Large intestine (tissue), 12 donors: ENCODE data around the gene ANKRD42. TPM values are rescaled to one million over a fixed set of nuclear protein-coding genes. Genes with fewer than 3 reads are reported as not detected.

Source experiments
- DNase-seq, 2 donors: peaks; one replicate each; pipeline versions ENCODE4 v3.0.0 to v3.0.0-alpha.2; 2013
- H3K27ac ChIP-seq: one replicate; pipeline ENCODE4 v1.5.1; 2013; ENCODE audit warnings: low read length
- H3K27me3 ChIP-seq: 2 replicates; pipeline ENCODE4 v1.6.1; 2013; ENCODE audit warnings: low read length; ENCODE audit not compliant: control insufficient read depth, insufficient read depth
- H3K36me3 ChIP-seq: 2 replicates; pipeline ENCODE4 v1.6.1; 2013; ENCODE audit warnings: low read length; ENCODE audit not compliant: control insufficient read depth, insufficient read depth
- H3K4me1 ChIP-seq: one replicate; pipeline ENCODE4 v1.6.1; 2013; ENCODE audit warnings: low read length; ENCODE audit not compliant: control insufficient read depth, insufficient read depth
- H3K4me3 ChIP-seq: one replicate; pipeline ENCODE4 v1.5.1; 2013; ENCODE audit warnings: low read length
- H3K9me3 ChIP-seq: one replicate; pipeline ENCODE4 v1.6.1; 2013; ENCODE audit warnings: mild to moderate bottlenecking, low read depth, low read length, moderate library complexity; ENCODE audit not compliant: control insufficient read depth
- WGBS: methylation state at CpG from one replicate; pipeline ENCODE4 v1.1.5; 2013; ENCODE audit warnings: low lambda C conversion rate; ENCODE audit not compliant: insufficient coverage; 5-methylcytosine and 5-hydroxymethylcytosine counted together
- long read RNA-seq, 11 donors: transcript quantifications; one replicate each; lab custom pipeline, GENCODE V29; 2026
- polyA plus RNA-seq: library from polyadenylated mRNA; unstranded; fragments of 120-200 nt; gene quantifications from one replicate; pipeline ENCODE4 v1.2.1, GENCODE V29; 2013

ANKRD42 gene
- 9.4 TPM for polyA plus RNA-seq
- long read RNA-seq, donor 1, full-length matches to known transcripts = 1 of 1 reads
- long read RNA-seq, donor 1, partial matches to known transcripts = 0 of 1 reads
- long read RNA-seq, donor 1, other reads (novel, unspliced or antisense) = 0 of 1 reads
- long read RNA-seq, donor 2, full-length matches to known transcripts = 2 of 132 reads
- long read RNA-seq, donor 2, partial matches to known transcripts = 63 of 132 reads
- long read RNA-seq, donor 2, other reads (novel, unspliced or antisense) = 67 of 132 reads
- long read RNA-seq, donor 3 = 0 reads
- long read RNA-seq, donor 4, full-length matches to known transcripts = 1 of 1 reads
- long read RNA-seq, donor 4, partial matches to known transcripts = 0 of 1 reads
- long read RNA-seq, donor 4, other reads (novel, unspliced or antisense) = 0 of 1 reads
- long read RNA-seq, donor 5 = 0 reads
- long read RNA-seq, donor 6, full-length matches to known transcripts = 2 of 56 reads
- long read RNA-seq, donor 6, partial matches to known transcripts = 19 of 56 reads
- long read RNA-seq, donor 6, other reads (novel, unspliced or antisense) = 35 of 56 reads
- long read RNA-seq, donor 7 = 0 reads
- long read RNA-seq, donor 8, full-length matches to known transcripts = 3 of 77 reads
- long read RNA-seq, donor 8, partial matches to known transcripts = 27 of 77 reads
- long read RNA-seq, donor 8, other reads (novel, unspliced or antisense) = 47 of 77 reads
- long read RNA-seq, donor 9, full-length matches to known transcripts = 1 of 1 reads
- long read RNA-seq, donor 9, partial matches to known transcripts = 0 of 1 reads
- long read RNA-seq, donor 9, other reads (novel, unspliced or antisense) = 0 of 1 reads
- long read RNA-seq, donor 10, partial matches to known transcripts = 19 of 63 reads
- long read RNA-seq, donor 10, other reads (novel, unspliced or antisense) = 44 of 63 reads
- long read RNA-seq, donor 11, full-length matches to known transcripts = 1 of 32 reads
- long read RNA-seq, donor 11, partial matches to known transcripts = 11 of 32 reads
- long read RNA-seq, donor 11, other reads (novel, unspliced or antisense) = 20 of 32 reads

GRCh38 chr11:83193315-83194280, at the start of gene ANKRD42:
ANKRD42 (plus strand) TSS chr11:83193712; CDS start chr11:83194671, 959 bp downstream.
- WGBS = no CpG with 5 or more reads among the region's 67 CpGs
- peak; percentile 95 to 97 for DNase-seq

DNA sequence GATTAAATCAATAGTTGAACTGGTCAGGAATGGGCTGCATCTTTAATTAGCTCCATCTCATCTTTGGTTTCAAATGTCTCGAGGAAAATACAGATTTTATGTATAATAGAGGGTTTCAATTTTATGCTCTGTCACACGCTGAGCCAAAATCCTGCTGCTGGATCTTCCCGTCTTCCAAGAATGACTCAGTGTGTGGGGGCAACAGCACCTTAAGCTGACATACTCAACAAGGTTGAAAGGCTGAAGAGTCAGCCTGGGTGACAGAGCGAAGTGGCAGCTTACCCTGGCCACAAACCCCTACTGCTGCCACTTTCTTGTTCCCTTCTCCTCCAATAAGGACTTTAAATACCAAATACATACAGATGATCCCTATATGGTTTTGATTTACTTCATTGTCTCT, 45.6 kb upstream of the ANKRD42 start:
- Histone ChIP-seq H3K27ac (no peak overlapping the region), H3K4me1 (peaks cover 6% of the 10 kb centered on the region), H3K27me3 (no peaks in the 10 kb centered on the region), H3K9me3 (no peaks in the 10 kb centered on the region), H3K36me3 (no peaks in the 10 kb centered on the region), H3K4me3 (no peak overlapping the region)
- DNase-seq = no peak
- WGBS = 80% methylated on average over 1 of the region's 4 CpGs

More at GRCh38 chr11:83193315-83194280, at the start of gene ANKRD42:
- peaks cover 28% of the 10 kb centered on the region for H3K36me3 ChIP-seq
- H3K27me3 ChIP-seq = no peaks in the 10 kb centered on the region
- H3K27ac ChIP-seq = peak within 1 kb of the TSS; percentile 91
- H3K9me3 ChIP-seq = no peaks in the 10 kb centered on the region
- peaks cover 5% of the 10 kb centered on the region for H3K4me1 ChIP-seq
- peak within 1 kb of the TSS; percentile 81 for H3K4me3 ChIP-seq

DNA sequence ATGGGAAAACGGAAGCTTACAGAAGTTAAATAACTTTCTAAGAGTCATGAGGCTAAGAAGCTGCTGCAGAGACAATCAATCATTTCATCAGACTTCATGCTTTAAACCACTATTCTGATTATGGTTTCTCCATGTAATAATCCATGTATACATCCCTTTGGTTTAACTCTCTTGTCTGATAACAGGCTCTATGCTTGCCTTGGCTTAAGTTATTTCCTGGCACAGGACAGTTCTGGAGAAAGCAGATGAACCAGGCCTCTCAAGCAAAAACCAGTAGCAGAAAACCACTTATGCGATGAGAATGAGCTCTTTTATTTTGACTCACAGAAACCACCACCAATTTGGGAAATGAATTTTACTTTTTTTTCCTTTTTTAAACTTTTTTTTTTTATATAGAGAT, 43.1 kb upstream of the ANKRD42 start:
- H3K4me1 ChIP-seq = peaks cover 6% of the 10 kb centered on the region
- H3K9me3 ChIP-seq = no peaks in the 10 kb centered on the region
- H3K27ac ChIP-seq = no peak overlapping the region
- H3K27me3 ChIP-seq = no peaks in the 10 kb centered on the region
- DNase-seq = no peak
- WGBS = 83% methylated on average over 1 of the region's 2 CpGs
- H3K36me3 ChIP-seq = no peaks in the 10 kb centered on the region
- no peak overlapping the region for H3K4me3 ChIP-seq

- Histone ChIP-seq H3K27me3 (no peaks in the 10 kb centered on the region), H3K27ac (no peak overlapping the region), H3K9me3 (no peaks in the 10 kb centered on the region), H3K4me1 (peaks cover 6% of the 10 kb centered on the region), H3K36me3 (no peaks in the 10 kb centered on the region), H3K4me3 (no peak overlapping the region)
- 60% methylated on average over 4 of the region's 10 CpGs for WGBS
- peak; percentile 75 to 85 for DNase-seq
These were observed 42.1 kb upstream of the ANKRD42 start for GRCh38 chr11:83151274-83151977.

- Histone ChIP-seq H3K4me3 (no peak overlapping the region), H3K27ac (no peak overlapping the region), H3K4me1 (peaks cover 6% of the 10 kb centered on the region), H3K27me3 (no peaks in the 10 kb centered on the region), H3K9me3 (no peaks in the 10 kb centered on the region), H3K36me3 (no peaks in the 10 kb centered on the region)
- DNase-seq = no peak
- WGBS = 86% methylated on average over 1 of the region's 2 CpGs
These were observed 41.2 kb upstream of the ANKRD42 start for GRCh38 chr11:83152264-83152663.

GRCh38 chr11:83153764-83154163, 39.7 kb upstream of the ANKRD42 start:
- Histone ChIP-seq H3K4me1 (peaks cover 6% of the 10 kb centered on the region), H3K27ac (no peak overlapping the region), H3K4me3 (no peak overlapping the region), H3K27me3 (no peaks in the 10 kb centered on the region), H3K9me3 (no peaks in the 10 kb centered on the region), H3K36me3 (no peaks in the 10 kb centered on the region)
- WGBS = 100% methylated on average over 1 of the region's 6 CpGs
- no peak for DNase-seq

DNA sequence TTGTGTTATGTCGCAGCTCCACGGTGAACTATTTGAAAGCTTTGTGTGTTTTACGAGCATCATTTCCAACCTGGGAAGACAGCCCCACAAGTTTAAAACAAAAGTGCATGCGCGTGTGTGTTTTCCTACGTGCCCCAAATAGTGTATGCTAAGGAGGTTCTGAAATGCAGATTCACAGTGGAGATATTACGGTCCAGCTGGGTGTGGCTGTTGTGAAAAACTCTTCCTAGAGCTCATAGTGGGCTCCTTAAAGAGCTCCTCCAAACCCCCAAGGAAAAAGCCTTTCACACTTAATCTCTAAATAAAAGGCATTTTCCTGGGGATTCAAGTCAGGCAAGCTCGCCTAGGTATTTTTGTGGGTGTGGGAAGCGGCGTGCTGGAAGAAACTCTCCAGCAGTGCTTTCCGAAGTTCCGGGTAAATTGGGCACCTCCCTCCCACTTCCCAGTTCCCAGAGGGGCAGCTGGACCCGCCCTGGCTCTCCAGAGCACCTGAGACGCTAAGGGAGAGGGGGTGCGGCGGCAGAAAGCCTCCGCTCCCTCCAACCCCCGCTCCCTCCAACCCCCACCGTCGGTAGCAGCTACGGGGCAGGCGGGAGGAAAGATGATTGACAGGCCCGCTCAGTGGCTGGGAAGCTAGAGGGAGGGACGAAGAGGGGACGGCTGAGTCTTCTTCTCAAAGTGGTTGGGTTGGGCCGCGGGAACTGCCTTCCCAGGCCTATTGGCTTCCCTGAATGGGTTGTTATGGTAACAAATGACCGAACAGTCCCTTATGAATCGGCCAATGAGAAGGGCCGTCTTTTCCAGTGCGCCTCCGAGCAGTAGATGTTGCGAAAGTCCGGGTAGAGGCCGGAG, 37.1 kb upstream of the ANKRD42 start:
- Histone ChIP-seq H3K4me1 (peaks cover 2% of the 10 kb centered on the region), H3K9me3 (no peaks in the 10 kb centered on the region), H3K4me3 (peak overlapping the region; percentile 85), H3K36me3 (peaks cover 4% of the 10 kb centered on the region), H3K27me3 (no peaks in the 10 kb centered on the region), H3K27ac (peak overlapping the region; percentile 99)
- peak; percentile 100 for DNase-seq
- WGBS = no CpG with 5 or more reads among the region's 35 CpGs

DNA sequence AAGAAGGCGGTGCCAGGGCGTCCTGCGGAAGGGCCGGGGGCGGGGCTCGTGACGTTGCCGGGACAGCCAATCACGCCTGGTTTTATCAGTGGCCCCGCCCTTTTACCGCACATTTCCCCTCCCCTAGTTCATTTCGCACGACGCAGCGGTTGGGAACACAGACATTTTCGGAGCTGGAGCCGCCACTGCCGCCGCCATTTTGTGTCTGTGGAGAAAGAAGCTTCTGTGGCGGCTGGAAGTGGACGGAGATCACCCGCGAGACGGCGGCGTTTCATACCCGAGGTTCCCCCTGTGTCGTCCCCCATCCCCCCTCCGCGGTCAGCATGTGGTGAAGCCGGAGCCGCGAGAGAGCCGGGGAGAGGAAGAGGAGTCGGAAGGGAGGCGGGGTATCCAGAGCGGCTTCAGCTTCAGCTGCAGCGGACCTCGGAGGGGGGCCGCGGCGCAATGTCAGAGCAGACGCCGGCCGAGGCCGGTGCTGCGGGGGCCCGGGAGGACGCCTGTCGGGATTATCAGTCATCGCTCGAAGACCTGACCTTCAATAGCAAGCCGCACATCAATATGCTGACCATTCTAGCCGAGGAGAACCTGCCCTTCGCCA, 36.4 kb upstream of the ANKRD42 start, which contains the start of gene PCF11:
TSS of gene PCF11 (plus strand) at position 136 of the 598 bp plus-strand sequence. CDS start at position 445, 309 bp downstream.
- H3K27ac ChIP-seq = peak within 1 kb of the TSS; percentile 99
- no peaks in the 10 kb centered on the region for H3K9me3 ChIP-seq
- DNase-seq = no peak
- peak within 1 kb of the TSS; percentile 87 for H3K4me3 ChIP-seq
- no CpG with 5 or more reads among the region's 55 CpGs for WGBS
- no peaks in the 10 kb centered on the region for H3K27me3 ChIP-seq
- peaks cover 5% of the 10 kb centered on the region for H3K4me1 ChIP-seq
- peaks cover 4% of the 10 kb centered on the region for H3K36me3 ChIP-seq
